ENCODE data around the gene FANCM.

Gene FANCM

GRCh38 chr14:45242706-45243105 lies 107.0 kb downstream of the FANCM start:
- H3K79me1 ChIP-seq (replicated peaks; ENCODE audit: low read length, poor library complexity, severe bottlenecking) = peaks cover 16% of the 10 kb centered on the region
- no peak overlapping the region for H2AK5ac ChIP-seq (ENCODE audit: low read length, severe bottlenecking)
- H3K4me2 ChIP-seq (ENCODE audit: low read length, poor library complexity, severe bottlenecking) = no peak overlapping the region
- no peak overlapping the region for H3K4ac ChIP-seq (ENCODE audit: low read depth in 1 of 2, low read length in 2 of 2)
- no peak overlapping the region for H2AFZ ChIP-seq (ENCODE audit: low read depth, low read length)
- no peak overlapping the region for H3K14ac ChIP-seq (ENCODE audit: low read length in 2 of 2)
- no peak overlapping the region for H2BK12ac ChIP-seq (ENCODE audit: low read length in 2 of 2)
- no peak overlapping the region for H3K23ac ChIP-seq (ENCODE audit: low read length in 2 of 2)
- H3K27me3 ChIP-seq (ENCODE audit: control insufficient read depth in 1 of 2, insufficient read depth in 1 of 2, low read length in 2 of 2) = no peaks in the 10 kb centered on the region
- H4K91ac ChIP-seq (ENCODE audit: low read length) = no peak overlapping the region
- no peak for DNase-seq
- peaks cover 0 to 5% of the 10 kb centered on the region in 2 experiments for H3K36me3 ChIP-seq (ENCODE audit: control insufficient read depth in 1 of 2, insufficient read depth in 2 of 2, low read depth in 1 of 2, low read length in 2 of 2)
- H3K18ac ChIP-seq (ENCODE audit: low read depth in 1 of 2, low read length in 2 of 2) = no peak overlapping the region
- H3K4me1 ChIP-seq (ENCODE audit: control insufficient read depth, insufficient read depth, low read depth, low read length) = no peaks in the 10 kb centered on the region
- no peak overlapping the region for H3K27ac ChIP-seq (ENCODE audit: low read length, poor library complexity, severe bottlenecking)
- no peak overlapping the region for H2BK120ac ChIP-seq (ENCODE audit: low read depth, low read length)
- H3K4me3 ChIP-seq (ENCODE audit: insufficient read depth in 1 of 2, low read depth in 1 of 2, low read length in 2 of 2) = peak overlapping the region in 1 of 2 experiments; percentile 43
- H4K8ac ChIP-seq (ENCODE audit: low read length) = no peak overlapping the region
- H3K9me3 ChIP-seq (ENCODE audit: control insufficient read depth, low read length) = no peaks in the 10 kb centered on the region
- peak overlapping the region; percentile 73 for H3K9ac ChIP-seq (ENCODE audit: low read length)
- H2BK15ac ChIP-seq (ENCODE audit: low read depth, poor library complexity, severe bottlenecking) = no peak overlapping the region
- H2BK5ac ChIP-seq (ENCODE audit: low read depth, low read length, poor library complexity, severe bottlenecking) = no peak overlapping the region
- 100% methylated on average over 2 of the region's 3 CpGs for WGBS

GRCh38 chr14:45246151-45246550 lies 110.4 kb downstream of the FANCM start:
- DNase-seq = no peak
- no peak overlapping the region for H2BK15ac ChIP-seq (ENCODE audit: low read depth, poor library complexity, severe bottlenecking)
- H4K91ac ChIP-seq (ENCODE audit: low read length) = no peak overlapping the region
- no peak overlapping the region for H3K4ac ChIP-seq (ENCODE audit: low read depth in 1 of 2, low read length in 2 of 2)
- no peak overlapping the region for H3K23ac ChIP-seq (ENCODE audit: low read length in 2 of 2)
- H3K27me3 ChIP-seq (ENCODE audit: control insufficient read depth in 1 of 2, insufficient read depth in 1 of 2, low read length in 2 of 2) = no peaks in the 10 kb centered on the region
- H3K4me1 ChIP-seq (ENCODE audit: control insufficient read depth, insufficient read depth, low read depth, low read length) = peaks cover 2% of the 10 kb centered on the region
- peak overlapping the region in 1 of 2 experiments; percentile 79 for H3K18ac ChIP-seq (ENCODE audit: low read depth in 1 of 2, low read length in 2 of 2)
- no peak overlapping the region for H3K14ac ChIP-seq (ENCODE audit: low read length in 2 of 2)
- no peak overlapping the region for H4K8ac ChIP-seq (ENCODE audit: low read length)
- 91% methylated on average over 3 of the region's 3 CpGs for WGBS
- peak overlapping the region in 1 of 2 experiments; percentile 77 for H2BK12ac ChIP-seq (ENCODE audit: low read length in 2 of 2)
- H2AK5ac ChIP-seq (ENCODE audit: low read length, severe bottlenecking) = no peak overlapping the region
- no peak overlapping the region for H2BK5ac ChIP-seq (ENCODE audit: low read depth, low read length, poor library complexity, severe bottlenecking)
- no peak overlapping the region for H3K27ac ChIP-seq (ENCODE audit: low read length, poor library complexity, severe bottlenecking)
- peaks cover 8% of the 10 kb centered on the region for H3K79me1 ChIP-seq (replicated peaks; ENCODE audit: low read length, poor library complexity, severe bottlenecking)
- no peak overlapping the region for H3K9ac ChIP-seq (ENCODE audit: low read length)
- no peaks in the 10 kb centered on the region for H3K9me3 ChIP-seq (ENCODE audit: control insufficient read depth, low read length)
- H3K4me3 ChIP-seq (ENCODE audit: insufficient read depth in 1 of 2, low read depth in 1 of 2, low read length in 2 of 2) = no peak overlapping the region
- no peak overlapping the region for H3K4me2 ChIP-seq (ENCODE audit: low read length, poor library complexity, severe bottlenecking)
- H2AFZ ChIP-seq (ENCODE audit: low read depth, low read length) = no peak overlapping the region
- H2BK120ac ChIP-seq (ENCODE audit: low read depth, low read length) = no peak overlapping the region
- H3K36me3 ChIP-seq (ENCODE audit: control insufficient read depth in 1 of 2, insufficient read depth in 2 of 2, low read depth in 1 of 2, low read length in 2 of 2) = no peaks in the 10 kb centered on the region

GRCh38 chr14:45246691-45247090 lies 111.0 kb downstream of the FANCM start:
- Histone ChIP-seq H3K36me3 (ENCODE audit: control insufficient read depth in 1 of 2, insufficient read depth in 2 of 2, low read depth in 1 of 2, low read length in 2 of 2) (no peaks in the 10 kb centered on the region), H3K9ac (ENCODE audit: low read length) (peak overlapping the region; percentile 24), H2BK12ac (ENCODE audit: low read length in 2 of 2) (no peak overlapping the region), H2AFZ (ENCODE audit: low read depth, low read length) (no peak overlapping the region), H2BK5ac (ENCODE audit: low read depth, low read length, poor library complexity, severe bottlenecking) (no peak overlapping the region), H3K4me2 (ENCODE audit: low read length, poor library complexity, severe bottlenecking) (no peak overlapping the region), H3K4me3 (ENCODE audit: insufficient read depth in 1 of 2, low read depth in 1 of 2, low read length in 2 of 2) (no peak overlapping the region), H2BK120ac (ENCODE audit: low read depth, low read length) (no peak overlapping the region), H2AK5ac (ENCODE audit: low read length, severe bottlenecking) (no peak overlapping the region), H4K91ac (ENCODE audit: low read length) (no peak overlapping the region), H3K4me1 (ENCODE audit: control insufficient read depth, insufficient read depth, low read depth, low read length) (peaks cover 2% of the 10 kb centered on the region), H3K27me3 (ENCODE audit: control insufficient read depth in 1 of 2, insufficient read depth in 1 of 2, low read length in 2 of 2) (no peaks in the 10 kb centered on the region), H3K14ac (ENCODE audit: low read length in 2 of 2) (no peak overlapping the region), H3K79me1 (replicated peaks; ENCODE audit: low read length, poor library complexity, severe bottlenecking) (peaks cover 6% of the 10 kb centered on the region), H3K27ac (ENCODE audit: low read length, poor library complexity, severe bottlenecking) (no peak overlapping the region), H4K8ac (ENCODE audit: low read length) (no peak overlapping the region), H3K23ac (ENCODE audit: low read length in 2 of 2) (no peak overlapping the region), H2BK15ac (ENCODE audit: low read depth, poor library complexity, severe bottlenecking) (no peak overlapping the region), H3K18ac (ENCODE audit: low read depth in 1 of 2, low read length in 2 of 2) (no peak overlapping the region), H3K4ac (ENCODE audit: low read depth in 1 of 2, low read length in 2 of 2) (no peak overlapping the region), H3K9me3 (ENCODE audit: control insufficient read depth, low read length) (no peaks in the 10 kb centered on the region)
- DNase-seq = no peak
- WGBS = no CpG with 5 or more reads among the region's 1 CpG

- no peak overlapping the region for H3K23ac ChIP-seq (ENCODE audit: low read length in 2 of 2)
- H3K18ac ChIP-seq (ENCODE audit: low read depth in 1 of 2, low read length in 2 of 2) = no peak overlapping the region
- H2BK15ac ChIP-seq (ENCODE audit: low read depth, poor library complexity, severe bottlenecking) = no peak overlapping the region
- H3K36me3 ChIP-seq (ENCODE audit: control insufficient read depth in 1 of 2, insufficient read depth in 2 of 2, low read depth in 1 of 2, low read length in 2 of 2) = no peaks in the 10 kb centered on the region
- DNase-seq = no peak
- H3K14ac ChIP-seq (ENCODE audit: low read length in 2 of 2) = no peak overlapping the region
- H3K4me3 ChIP-seq (ENCODE audit: insufficient read depth in 1 of 2, low read depth in 1 of 2, low read length in 2 of 2) = no peak overlapping the region
- H2AK5ac ChIP-seq (ENCODE audit: low read length, severe bottlenecking) = no peak overlapping the region
- no peaks in the 10 kb centered on the region for H3K27me3 ChIP-seq (ENCODE audit: control insufficient read depth in 1 of 2, insufficient read depth in 1 of 2, low read length in 2 of 2)
- no peaks in the 10 kb centered on the region for H3K9me3 ChIP-seq (ENCODE audit: control insufficient read depth, low read length)
- H2AFZ ChIP-seq (ENCODE audit: low read depth, low read length) = no peak overlapping the region
- no peak overlapping the region for H2BK12ac ChIP-seq (ENCODE audit: low read length in 2 of 2)
- H3K9ac ChIP-seq (ENCODE audit: low read length) = no peak overlapping the region
- H3K79me1 ChIP-seq (replicated peaks; ENCODE audit: low read length, poor library complexity, severe bottlenecking) = peaks cover 6% of the 10 kb centered on the region
- no peak overlapping the region for H4K91ac ChIP-seq (ENCODE audit: low read length)
- no peak overlapping the region for H2BK5ac ChIP-seq (ENCODE audit: low read depth, low read length, poor library complexity, severe bottlenecking)
- H3K27ac ChIP-seq (ENCODE audit: low read length, poor library complexity, severe bottlenecking) = no peak overlapping the region
- no CpG with 5 or more reads among the region's 1 CpG for WGBS
- no peak overlapping the region for H3K4me2 ChIP-seq (ENCODE audit: low read length, poor library complexity, severe bottlenecking)
- no peak overlapping the region for H3K4ac ChIP-seq (ENCODE audit: low read depth in 1 of 2, low read length in 2 of 2)
- peaks cover 2% of the 10 kb centered on the region for H3K4me1 ChIP-seq (ENCODE audit: control insufficient read depth, insufficient read depth, low read depth, low read length)
- H2BK120ac ChIP-seq (ENCODE audit: low read depth, low read length) = no peak overlapping the region
- H4K8ac ChIP-seq (ENCODE audit: low read length) = no peak overlapping the region
Observed at GRCh38 chr14:45247427-45247826, 111.7 kb downstream of the FANCM start.
